Measurements from ENCODE around the gene ASB10.

ASB10 gene

GRCh38 chr7:151148319-151149259 is 38.5 kb downstream of the ASB10 start:
- peaks cover 11% of the 10 kb centered on the region for H3K27me3 Mint-ChIP-seq
- H3K4me1 Mint-ChIP-seq (ENCODE audit: low read depth) = peaks cover 4% of the 10 kb centered on the region
- H3K27ac Mint-ChIP-seq = no peak overlapping the region
- intact Hi-C loops (cut with micrococcal nuclease) = no loop called here
- no peak overlapping the region for H3K4me3 Mint-ChIP-seq
- H3K9me3 Mint-ChIP-seq = no peaks in the 10 kb centered on the region
- peaks cover 16% of the 10 kb centered on the region for H3K36me3 Mint-ChIP-seq (ENCODE audit: low read depth)

DNA sequence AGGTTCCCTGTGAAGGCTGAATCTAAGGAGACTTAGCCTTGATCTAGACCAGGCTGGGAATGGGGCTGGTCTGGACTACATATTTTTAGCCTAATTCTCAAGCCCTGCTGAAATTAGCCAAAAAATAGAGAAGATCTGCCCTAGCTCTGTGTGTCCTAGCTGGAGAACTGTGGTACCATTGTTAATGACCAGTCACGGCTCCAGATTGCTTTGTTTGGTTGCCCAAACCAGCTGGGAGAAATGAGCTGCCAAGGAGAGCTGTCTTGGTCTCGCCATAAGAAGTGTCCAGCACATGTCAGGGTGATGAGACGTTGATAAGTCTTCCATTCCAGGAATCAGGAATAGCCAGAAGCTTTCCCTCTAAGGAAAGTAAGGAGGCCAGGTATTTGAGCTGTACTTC is 40.3 kb downstream of the ASB10 start:
- peaks cover 11% of the 10 kb centered on the region for H3K27me3 Mint-ChIP-seq
- H3K4me1 Mint-ChIP-seq (ENCODE audit: low read depth) = peaks cover 4% of the 10 kb centered on the region
- no peak overlapping the region for H3K4me3 Mint-ChIP-seq
- H3K9me3 Mint-ChIP-seq = no peaks in the 10 kb centered on the region
- peaks cover 34% of the 10 kb centered on the region for H3K36me3 Mint-ChIP-seq (ENCODE audit: low read depth)
- intact Hi-C loops (cut with micrococcal nuclease) = no loop called here
- H3K27ac Mint-ChIP-seq = no peak overlapping the region

- Mint-ChIP-seq H3K36me3 (ENCODE audit: low read depth) (peaks cover 58% of the 10 kb centered on the region), H3K27me3 (peaks cover 7% of the 10 kb centered on the region), H3K27ac (no peak overlapping the region), H3K9me3 (no peaks in the 10 kb centered on the region), H3K4me3 (no peak overlapping the region), H3K4me1 (ENCODE audit: low read depth) (peaks cover 4% of the 10 kb centered on the region)
- intact Hi-C loops (cut with micrococcal nuclease) = no loop called here
These were observed 42.7 kb downstream of the ASB10 start for GRCh38 chr7:151144387-151144786.

DNA sequence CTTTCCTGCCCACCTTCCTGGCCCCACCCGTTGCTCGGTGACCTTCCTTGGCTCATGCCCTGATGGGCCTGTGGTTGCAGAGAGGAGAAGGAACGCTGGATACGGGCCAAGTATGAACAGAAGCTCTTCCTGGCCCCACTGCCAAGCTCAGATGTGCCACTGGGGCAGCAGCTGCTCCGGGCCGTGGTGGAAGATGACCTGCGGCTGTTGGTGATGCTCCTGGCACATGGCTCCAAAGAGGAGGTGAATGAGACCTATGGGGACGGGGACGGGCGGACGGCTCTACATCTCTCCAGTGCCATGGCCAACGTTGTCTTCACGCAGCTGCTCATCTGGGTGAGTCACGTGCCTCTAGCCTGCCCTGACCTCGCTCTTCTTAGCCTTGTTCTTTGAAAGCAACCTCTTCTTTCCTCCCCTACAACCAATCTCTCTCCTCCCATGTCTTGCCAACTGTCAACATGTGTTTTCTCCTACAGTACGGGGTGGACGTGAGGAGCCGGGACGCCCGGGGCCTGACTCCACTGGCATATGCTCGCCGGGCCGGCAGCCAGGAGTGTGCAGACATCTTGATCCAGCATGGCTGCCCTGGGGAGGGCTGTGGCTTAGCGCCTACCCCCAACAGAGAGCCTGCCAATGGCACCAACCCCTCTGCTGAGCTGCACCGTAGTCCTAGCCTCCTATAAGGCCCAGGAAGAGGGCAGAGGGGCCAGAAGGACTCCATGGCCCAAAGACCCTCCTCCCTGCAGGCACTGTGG is 43.6 kb downstream of the ASB10 start:
- Mint-ChIP-seq H3K9me3 (no peaks in the 10 kb centered on the region), H3K36me3 (ENCODE audit: low read depth) (peaks cover 68% of the 10 kb centered on the region), H3K4me1 (ENCODE audit: low read depth) (no peaks in the 10 kb centered on the region), H3K4me3 (no peak overlapping the region), H3K27me3 (no peaks in the 10 kb centered on the region), H3K27ac (no peak overlapping the region)
- intact Hi-C loops (cut with micrococcal nuclease) = no loop called here

- intact Hi-C loops (cut with micrococcal nuclease) = no loop called here
- Mint-ChIP-seq H3K36me3 (ENCODE audit: low read depth) (peaks cover 75% of the 10 kb centered on the region), H3K27me3 (no peaks in the 10 kb centered on the region), H3K27ac (no peak overlapping the region), H3K4me3 (no peak overlapping the region), H3K9me3 (no peaks in the 10 kb centered on the region), H3K4me1 (ENCODE audit: low read depth) (no peaks in the 10 kb centered on the region)
These were observed 44.4 kb downstream of the ASB10 start for GRCh38 chr7:151142686-151143040.

- no peaks in the 10 kb centered on the region for H3K9me3 Mint-ChIP-seq
- peaks cover 81% of the 10 kb centered on the region for H3K36me3 Mint-ChIP-seq (ENCODE audit: low read depth)
- no peaks in the 10 kb centered on the region for H3K4me1 Mint-ChIP-seq (ENCODE audit: low read depth)
These were observed 45.0 kb downstream of the ASB10 start for GRCh38 chr7:151141855-151142685.

GRCh38 chr7:151141311-151141854 is 45.7 kb downstream of the ASB10 start:
- intact Hi-C loops (cut with micrococcal nuclease) = no loop called here
- H3K27me3 Mint-ChIP-seq = no peaks in the 10 kb centered on the region
- H3K36me3 Mint-ChIP-seq (ENCODE audit: low read depth) = peaks cover 88% of the 10 kb centered on the region
- no peaks in the 10 kb centered on the region for H3K4me1 Mint-ChIP-seq (ENCODE audit: low read depth)
- H3K27ac Mint-ChIP-seq = no peak overlapping the region
- no peak overlapping the region for H3K4me3 Mint-ChIP-seq
- H3K9me3 Mint-ChIP-seq = no peaks in the 10 kb centered on the region

More at GRCh38 chr7:151141855-151142685, 45.0 kb downstream of the ASB10 start:
- Mint-ChIP-seq H3K27me3 (no peaks in the 10 kb centered on the region), H3K27ac (no peak overlapping the region), H3K4me3 (no peak overlapping the region)
- intact Hi-C loops (cut with micrococcal nuclease) = no loop called here

- Mint-ChIP-seq H3K9me3 (no peaks in the 10 kb centered on the region), H3K4me1 (ENCODE audit: low read depth) (no peaks in the 10 kb centered on the region), H3K4me3 (no peak overlapping the region), H3K36me3 (ENCODE audit: low read depth) (peaks cover 94% of the 10 kb centered on the region), H3K27ac (no peak overlapping the region), H3K27me3 (no peaks in the 10 kb centered on the region)
- intact Hi-C loops (cut with micrococcal nuclease) = no loop called here
These were observed 46.2 kb downstream of the ASB10 start for GRCh38 chr7:151140826-151141225.

DNA sequence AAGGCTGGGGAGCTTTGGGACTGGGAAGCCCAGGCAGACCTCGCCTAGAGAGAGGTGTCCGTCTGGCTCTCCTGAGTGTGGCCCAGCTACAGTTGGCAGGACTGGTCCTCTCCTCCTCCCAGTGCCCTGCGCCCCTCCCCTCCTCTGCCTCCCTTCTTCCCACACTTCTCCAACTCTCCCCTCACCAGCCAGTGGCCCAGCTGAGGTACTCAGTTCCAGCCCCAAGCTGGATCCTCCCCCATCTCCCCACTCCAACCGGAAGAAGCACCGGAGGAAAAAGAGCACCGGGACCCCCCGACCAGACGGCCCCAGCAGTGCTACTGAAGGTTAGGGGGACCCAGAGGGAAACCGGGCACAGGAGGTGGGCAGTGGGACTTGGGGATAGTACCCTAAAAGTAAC is 47.3 kb downstream of the ASB10 start:
- Mint-ChIP-seq H3K4me1 (ENCODE audit: low read depth) (no peaks in the 10 kb centered on the region), H3K36me3 (ENCODE audit: low read depth) (peaks cover 100% of the 10 kb centered on the region), H3K4me3 (no peak overlapping the region), H3K27ac (no peak overlapping the region), H3K9me3 (no peaks in the 10 kb centered on the region), H3K27me3 (no peaks in the 10 kb centered on the region)
- intact Hi-C loops (cut with micrococcal nuclease) = no loop called here

DNA sequence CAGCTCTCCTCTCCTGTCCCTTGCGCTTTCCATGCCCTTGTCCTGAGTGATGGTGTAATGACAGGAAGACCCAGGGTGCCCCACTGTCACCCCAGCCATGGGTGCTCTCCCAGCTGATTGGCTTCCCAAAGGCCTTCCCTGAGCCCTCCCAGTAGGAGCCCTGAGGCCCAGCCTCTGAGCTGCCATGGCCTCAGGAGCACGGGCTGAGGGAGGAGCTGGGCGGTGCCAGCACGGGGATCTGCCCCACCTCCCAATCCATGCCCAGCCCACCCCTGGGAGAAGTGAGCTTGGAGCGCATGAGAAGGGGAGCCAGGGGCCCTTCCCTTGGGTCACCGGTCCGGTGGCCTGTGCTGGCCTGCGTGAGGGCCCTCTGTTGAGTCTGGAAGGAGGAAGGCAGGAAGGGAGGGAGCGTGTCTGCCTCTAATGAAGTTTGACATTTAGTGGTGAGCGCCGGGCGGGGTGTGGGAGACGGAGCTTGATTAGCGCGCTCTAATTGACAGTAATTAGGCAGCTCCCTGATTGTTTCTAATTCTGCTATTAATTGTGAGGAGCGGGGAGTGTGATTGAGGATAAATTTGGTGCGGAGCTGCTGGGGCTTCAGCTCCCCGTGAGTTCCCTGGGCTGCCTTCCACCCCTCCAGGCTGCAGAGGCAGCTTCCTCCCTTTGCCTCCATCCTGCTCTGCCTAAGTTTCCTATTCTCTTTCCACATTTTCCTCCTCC is 47.8 kb downstream of the ASB10 start:
- no peaks in the 10 kb centered on the region for H3K9me3 Mint-ChIP-seq
- intact Hi-C loops (cut with micrococcal nuclease) = no loop called here
- peaks cover 100% of the 10 kb centered on the region for H3K36me3 Mint-ChIP-seq (ENCODE audit: low read depth)
- H3K27ac Mint-ChIP-seq = no peak overlapping the region
- H3K4me1 Mint-ChIP-seq (ENCODE audit: low read depth) = no peaks in the 10 kb centered on the region
- H3K27me3 Mint-ChIP-seq = no peaks in the 10 kb centered on the region
- no peak overlapping the region for H3K4me3 Mint-ChIP-seq

- no peaks in the 10 kb centered on the region for H3K9me3 Mint-ChIP-seq
- H3K4me1 Mint-ChIP-seq (ENCODE audit: low read depth) = no peaks in the 10 kb centered on the region
- intact Hi-C loops (cut with micrococcal nuclease) = no loop called here
- no peaks in the 10 kb centered on the region for H3K27me3 Mint-ChIP-seq
- H3K4me3 Mint-ChIP-seq = no peak overlapping the region
- peaks cover 100% of the 10 kb centered on the region for H3K36me3 Mint-ChIP-seq (ENCODE audit: low read depth)
- H3K27ac Mint-ChIP-seq = no peak overlapping the region
These were observed 48.7 kb downstream of the ASB10 start for GRCh38 chr7:151138153-151138851.

GRCh38 chr7:151137791-151138152 is 49.3 kb downstream of the ASB10 start:
- H3K4me1 Mint-ChIP-seq (ENCODE audit: low read depth) = no peaks in the 10 kb centered on the region
- no peaks in the 10 kb centered on the region for H3K9me3 Mint-ChIP-seq
- intact Hi-C loops (cut with micrococcal nuclease) = no loop called here
- H3K4me3 Mint-ChIP-seq = no peak overlapping the region
- H3K27ac Mint-ChIP-seq = no peak overlapping the region
- peaks cover 100% of the 10 kb centered on the region for H3K36me3 Mint-ChIP-seq (ENCODE audit: low read depth)
- no peaks in the 10 kb centered on the region for H3K27me3 Mint-ChIP-seq
